ENCODE results near the gene UBLCP1.

DNA sequence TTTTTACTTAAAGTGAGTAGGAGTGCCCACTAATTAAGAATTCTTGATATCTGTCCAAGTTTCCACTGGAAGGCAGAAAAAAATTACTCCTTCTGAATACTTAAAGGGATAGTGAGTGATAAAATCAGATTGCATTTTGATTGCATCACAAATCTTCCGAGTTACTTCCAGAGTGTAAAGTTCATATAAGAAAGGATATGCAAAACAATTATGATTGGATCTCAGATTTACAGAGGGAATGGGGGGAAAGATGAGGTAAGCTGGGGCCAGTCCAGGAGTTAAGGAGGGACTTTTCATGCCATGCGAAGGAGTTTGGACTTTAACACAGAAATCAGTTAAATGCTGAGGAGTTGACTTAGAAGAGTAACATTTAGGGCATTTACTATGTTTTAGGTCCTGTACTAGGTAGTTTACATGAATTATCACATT lies 44.5 kb upstream of the UBLCP1 start:
- TF ChIP-seq, protein P1, sequence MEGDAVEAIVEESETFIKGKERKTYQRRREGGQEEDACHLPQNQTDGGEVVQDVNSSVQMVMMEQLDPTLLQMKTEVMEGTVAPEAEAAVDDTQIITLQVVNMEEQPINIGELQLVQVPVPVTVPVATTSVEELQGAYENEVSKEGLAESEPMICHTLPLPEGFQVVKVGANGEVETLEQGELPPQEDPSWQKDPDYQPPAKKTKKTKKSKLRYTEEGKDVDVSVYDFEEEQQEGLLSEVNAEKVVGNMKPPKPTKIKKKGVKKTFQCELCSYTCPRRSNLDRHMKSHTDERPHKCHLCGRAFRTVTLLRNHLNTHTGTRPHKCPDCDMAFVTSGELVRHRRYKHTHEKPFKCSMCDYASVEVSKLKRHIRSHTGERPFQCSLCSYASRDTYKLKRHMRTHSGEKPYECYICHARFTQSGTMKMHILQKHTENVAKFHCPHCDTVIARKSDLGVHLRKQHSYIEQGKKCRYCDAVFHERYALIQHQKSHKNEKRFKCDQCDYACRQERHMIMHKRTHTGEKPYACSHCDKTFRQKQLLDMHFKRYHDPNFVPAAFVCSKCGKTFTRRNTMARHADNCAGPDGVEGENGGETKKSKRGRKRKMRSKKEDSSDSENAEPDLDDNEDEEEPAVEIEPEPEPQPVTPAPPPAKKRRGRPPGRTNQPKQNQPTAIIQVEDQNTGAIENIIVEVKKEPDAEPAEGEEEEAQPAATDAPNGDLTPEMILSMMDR (IDR thresholded peaks at IDR 0.05; ENCODE audit: low read depth, low read length, missing input control): no peak
- TF ChIP-seq, protein P2, sequence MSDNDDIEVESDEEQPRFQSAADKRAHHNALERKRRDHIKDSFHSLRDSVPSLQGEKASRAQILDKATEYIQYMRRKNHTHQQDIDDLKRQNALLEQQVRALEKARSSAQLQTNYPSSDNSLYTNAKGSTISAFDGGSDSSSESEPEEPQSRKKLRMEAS (IDR thresholded peaks at IDR 0.05): no peak
- TF ChIP-seq YY1 (IDR thresholded peaks at IDR 0.05) (no peak), EGR1 (IDR thresholded peaks at IDR 0.05; ENCODE audit: low read depth in 2 of 2) (no peak), SP1 (IDR thresholded peaks at IDR 0.05) (no peak), TAF1 (conservative IDR thresholded peaks at IDR 0.05) (no peak), RAD21 (IDR thresholded peaks at IDR 0.05) (no peak), JUND (IDR thresholded peaks at IDR 0.05) (no peak)
- TF ChIP-seq, protein P3, sequence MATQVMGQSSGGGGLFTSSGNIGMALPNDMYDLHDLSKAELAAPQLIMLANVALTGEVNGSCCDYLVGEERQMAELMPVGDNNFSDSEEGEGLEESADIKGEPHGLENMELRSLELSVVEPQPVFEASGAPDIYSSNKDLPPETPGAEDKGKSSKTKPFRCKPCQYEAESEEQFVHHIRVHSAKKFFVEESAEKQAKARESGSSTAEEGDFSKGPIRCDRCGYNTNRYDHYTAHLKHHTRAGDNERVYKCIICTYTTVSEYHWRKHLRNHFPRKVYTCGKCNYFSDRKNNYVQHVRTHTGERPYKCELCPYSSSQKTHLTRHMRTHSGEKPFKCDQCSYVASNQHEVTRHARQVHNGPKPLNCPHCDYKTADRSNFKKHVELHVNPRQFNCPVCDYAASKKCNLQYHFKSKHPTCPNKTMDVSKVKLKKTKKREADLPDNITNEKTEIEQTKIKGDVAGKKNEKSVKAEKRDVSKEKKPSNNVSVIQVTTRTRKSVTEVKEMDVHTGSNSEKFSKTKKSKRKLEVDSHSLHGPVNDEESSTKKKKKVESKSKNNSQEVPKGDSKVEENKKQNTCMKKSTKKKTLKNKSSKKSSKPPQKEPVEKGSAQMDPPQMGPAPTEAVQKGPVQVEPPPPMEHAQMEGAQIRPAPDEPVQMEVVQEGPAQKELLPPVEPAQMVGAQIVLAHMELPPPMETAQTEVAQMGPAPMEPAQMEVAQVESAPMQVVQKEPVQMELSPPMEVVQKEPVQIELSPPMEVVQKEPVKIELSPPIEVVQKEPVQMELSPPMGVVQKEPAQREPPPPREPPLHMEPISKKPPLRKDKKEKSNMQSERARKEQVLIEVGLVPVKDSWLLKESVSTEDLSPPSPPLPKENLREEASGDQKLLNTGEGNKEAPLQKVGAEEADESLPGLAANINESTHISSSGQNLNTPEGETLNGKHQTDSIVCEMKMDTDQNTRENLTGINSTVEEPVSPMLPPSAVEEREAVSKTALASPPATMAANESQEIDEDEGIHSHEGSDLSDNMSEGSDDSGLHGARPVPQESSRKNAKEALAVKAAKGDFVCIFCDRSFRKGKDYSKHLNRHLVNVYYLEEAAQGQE (IDR thresholded peaks at IDR 0.05): no peak
